GM21381 (cell line): ENCODE results near the gene CDH18.

Source experiments
- ATAC-seq: cut with Tn5 transposase; IDR thresholded peaks from one replicate; pipeline ENCODE4 v1.9.1; 2021; ENCODE audit warnings: mild to moderate bottlenecking, moderate library complexity; ENCODE audit not compliant: unreplicated experiment

CDH18 gene

GRCh38 chr5:19496056-19496455 lies 491.9 kb downstream of the CDH18 start:
- ATAC-seq = no peak

GRCh38 chr5:19492861-19493260 lies 495.1 kb downstream of the CDH18 start:
- no peak for ATAC-seq

GRCh38 chr5:19488786-19489185 lies 499.2 kb downstream of the CDH18 start:
- ATAC-seq = no peak

- no peak for ATAC-seq
These were observed 500.5 kb downstream of the CDH18 start for GRCh38 chr5:19487480-19487879.

- no peak for ATAC-seq
These were observed 508.4 kb downstream of the CDH18 start for GRCh38 chr5:19479562-19479961.

GRCh38 chr5:19462019-19462418 lies 526.0 kb downstream of the CDH18 start:
- ATAC-seq = no peak

GRCh38 chr5:19424506-19424905 lies 563.5 kb downstream of the CDH18 start:
- ATAC-seq = no peak
